ENCODE data around the gene CDC34.
"Not testable (repeated sequence)": the region's sequence is repeated elsewhere in the genome, so short reads cannot be mapped to it uniquely, and the experiment has no call there.

CDC34 gene

DNA sequence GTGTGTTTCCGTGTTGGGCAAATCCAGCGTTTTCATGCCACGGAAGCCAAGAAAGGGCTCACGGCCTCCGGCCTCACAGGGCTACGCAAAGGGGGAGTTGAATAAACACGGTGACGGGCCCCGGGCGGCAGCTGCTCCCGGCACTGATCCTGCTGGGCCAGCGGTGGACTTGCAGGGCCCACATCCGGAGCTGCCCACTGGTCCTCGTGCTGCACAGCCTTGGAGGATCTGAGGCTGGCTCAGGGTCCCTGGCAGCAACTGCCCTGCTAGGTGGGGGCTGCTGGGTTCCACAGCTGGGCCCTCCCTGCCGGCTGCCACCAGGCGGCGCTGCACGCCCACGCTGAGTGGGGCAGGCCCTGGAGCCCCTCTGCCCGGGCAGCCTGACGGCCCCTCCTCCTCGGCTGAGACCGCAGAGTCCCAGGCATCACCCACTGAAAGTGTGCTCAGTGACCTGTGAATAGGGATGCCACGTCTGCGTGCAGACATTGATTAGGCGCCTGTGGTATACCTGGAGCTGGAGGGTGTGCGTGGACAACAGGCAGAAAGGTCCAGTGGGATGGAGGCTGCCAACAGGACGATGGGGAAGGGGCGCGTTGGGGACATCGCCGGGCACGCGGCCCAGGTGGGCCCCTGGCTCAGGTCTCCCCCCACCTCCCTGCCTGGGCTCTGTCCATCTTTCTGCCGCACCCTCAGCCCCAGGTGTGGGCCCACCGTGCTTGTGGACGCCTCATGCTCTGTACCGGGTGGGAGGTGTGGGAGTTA is 52.9 kb downstream of the CDC34 start:
- Histone ChIP-seq H3K23ac (ENCODE audit: low read length in 2 of 2) (peak overlapping the region in 1 of 2 experiments; percentile 19), H3K18ac (ENCODE audit: low read depth in 1 of 2, low read length in 2 of 2) (peak overlapping the region in 1 of 2 experiments; percentile 26), H3K4me3 (ENCODE audit: insufficient read depth in 1 of 2, low read depth in 1 of 2, low read length in 2 of 2) (no peak overlapping the region), H3K4me1 (ENCODE audit: control insufficient read depth, insufficient read depth, low read depth, low read length) (peaks cover 76% of the 10 kb centered on the region), H3K36me3 (ENCODE audit: control insufficient read depth in 1 of 2, insufficient read depth in 2 of 2, low read depth in 1 of 2, low read length in 2 of 2) (peaks cover 28 to 61% of the 10 kb centered on the region in 2 experiments), H3K27ac (ENCODE audit: low read length, poor library complexity, severe bottlenecking) (no peak overlapping the region), H3K9me3 (ENCODE audit: control insufficient read depth, low read length) (no peaks in the 10 kb centered on the region), H2BK5ac (ENCODE audit: low read depth, low read length, poor library complexity, severe bottlenecking) (no peak overlapping the region), H3K79me1 (replicated peaks; ENCODE audit: low read length, poor library complexity, severe bottlenecking) (peaks cover 19% of the 10 kb centered on the region), H2BK15ac (ENCODE audit: low read depth, poor library complexity, severe bottlenecking) (no peak overlapping the region), H2BK12ac (ENCODE audit: low read length in 2 of 2) (no peak overlapping the region), H4K91ac (ENCODE audit: low read length) (peak overlapping the region; percentile 0), H4K8ac (ENCODE audit: low read length) (peak overlapping the region; percentile 48), H3K4me2 (ENCODE audit: low read length, poor library complexity, severe bottlenecking) (no peak overlapping the region), H3K4ac (ENCODE audit: low read depth in 1 of 2, low read length in 2 of 2) (peak overlapping the region in 1 of 2 experiments; percentile 6), H3K14ac (ENCODE audit: low read length in 2 of 2) (no peak overlapping the region), H3K9ac (ENCODE audit: low read length) (no peak overlapping the region), H2AK5ac (ENCODE audit: low read length, severe bottlenecking) (peak overlapping the region; percentile 50), H2BK120ac (ENCODE audit: low read depth, low read length) (no peak overlapping the region), H3K27me3 (ENCODE audit: control insufficient read depth in 1 of 2, insufficient read depth in 1 of 2, low read length in 2 of 2) (peaks cover 8 to 14% of the 10 kb centered on the region in 2 experiments), H2AFZ (ENCODE audit: low read depth, low read length) (no peak overlapping the region)
- peak; percentile 53 for DNase-seq
- WGBS = 54% methylated on average over 38 of the region's 38 CpGs

DNA sequence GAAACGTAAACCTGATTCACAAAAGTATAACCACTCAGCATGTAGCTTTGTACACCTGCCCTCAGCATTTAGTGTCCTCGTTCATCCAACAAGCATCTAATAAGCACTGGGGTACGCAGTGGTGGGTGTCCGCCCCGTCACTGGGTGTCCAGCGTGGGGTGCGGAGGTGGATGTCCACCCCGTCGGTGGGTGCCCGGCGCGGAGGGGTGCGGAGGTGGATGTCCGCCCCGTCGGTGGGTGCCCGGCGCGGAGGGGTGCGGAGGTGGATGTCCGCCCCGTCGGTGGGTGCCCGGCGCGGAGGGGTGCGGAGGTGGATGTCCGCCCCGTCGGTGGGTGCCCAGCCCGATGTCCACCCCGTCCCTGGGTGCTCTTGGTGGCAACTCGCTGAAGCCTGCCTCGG is 53.6 kb downstream of the CDC34 start:
- not testable (repeated sequence) for H3K9me3 ChIP-seq (ENCODE audit: control insufficient read depth, low read length); H3K18ac ChIP-seq (ENCODE audit: low read depth in 1 of 2, low read length in 2 of 2); DNase-seq; H3K27ac ChIP-seq (ENCODE audit: low read length, poor library complexity, severe bottlenecking); H3K23ac ChIP-seq (ENCODE audit: low read length in 2 of 2); H2AK5ac ChIP-seq (ENCODE audit: low read length, severe bottlenecking); H4K91ac ChIP-seq (ENCODE audit: low read length); H2BK15ac ChIP-seq (ENCODE audit: low read depth, poor library complexity, severe bottlenecking); H2BK120ac ChIP-seq (ENCODE audit: low read depth, low read length); H2AFZ ChIP-seq (ENCODE audit: low read depth, low read length); H2BK12ac ChIP-seq (ENCODE audit: low read length in 2 of 2); H3K14ac ChIP-seq (ENCODE audit: low read length in 2 of 2); H3K4me3 ChIP-seq (ENCODE audit: insufficient read depth in 1 of 2, low read depth in 1 of 2, low read length in 2 of 2); H2BK5ac ChIP-seq (ENCODE audit: low read depth, low read length, poor library complexity, severe bottlenecking); H4K8ac ChIP-seq (ENCODE audit: low read length); H3K9ac ChIP-seq (ENCODE audit: low read length); H3K4me2 ChIP-seq (ENCODE audit: low read length, poor library complexity, severe bottlenecking); H3K4ac ChIP-seq (ENCODE audit: low read depth in 1 of 2, low read length in 2 of 2)
- Histone ChIP-seq H3K79me1 (replicated peaks; ENCODE audit: low read length, poor library complexity, severe bottlenecking) (peaks cover 19% of the 10 kb centered on the region), H3K4me1 (ENCODE audit: control insufficient read depth, insufficient read depth, low read depth, low read length) (peaks cover 75% of the 10 kb centered on the region), H3K27me3 (ENCODE audit: control insufficient read depth in 1 of 2, insufficient read depth in 1 of 2, low read length in 2 of 2) (peaks cover 8 to 14% of the 10 kb centered on the region in 2 experiments), H3K36me3 (ENCODE audit: control insufficient read depth in 1 of 2, insufficient read depth in 2 of 2, low read depth in 1 of 2, low read length in 2 of 2) (peaks cover 24 to 53% of the 10 kb centered on the region in 2 experiments)
- 92% methylated on average over 27 of the region's 34 CpGs for whole genome bisulfite sequencing

GRCh38 chr19:585551-586110 is 54.1 kb downstream of the CDC34 start:
- Histone ChIP-seq H3K4me2 (ENCODE audit: low read length, poor library complexity, severe bottlenecking) (no peak overlapping the region), H3K9ac (ENCODE audit: low read length) (no peak overlapping the region), H2BK15ac (ENCODE audit: low read depth, poor library complexity, severe bottlenecking) (no peak overlapping the region), H3K23ac (ENCODE audit: low read length in 2 of 2) (no peak overlapping the region), H3K18ac (ENCODE audit: low read depth in 1 of 2, low read length in 2 of 2) (no peak overlapping the region), H4K91ac (ENCODE audit: low read length) (no peak overlapping the region), H2BK120ac (ENCODE audit: low read depth, low read length) (no peak overlapping the region), H3K14ac (ENCODE audit: low read length in 2 of 2) (no peak overlapping the region), H2BK12ac (ENCODE audit: low read length in 2 of 2) (no peak overlapping the region), H4K8ac (ENCODE audit: low read length) (no peak overlapping the region), H3K27ac (ENCODE audit: low read length, poor library complexity, severe bottlenecking) (no peak overlapping the region), H2AK5ac (ENCODE audit: low read length, severe bottlenecking) (no peak overlapping the region), H2BK5ac (ENCODE audit: low read depth, low read length, poor library complexity, severe bottlenecking) (no peak overlapping the region), H3K4me3 (ENCODE audit: insufficient read depth in 1 of 2, low read depth in 1 of 2, low read length in 2 of 2) (no peak overlapping the region), H2AFZ (ENCODE audit: low read depth, low read length) (no peak overlapping the region), H3K4ac (ENCODE audit: low read depth in 1 of 2, low read length in 2 of 2) (no peak overlapping the region), H3K27me3 (ENCODE audit: control insufficient read depth in 1 of 2, insufficient read depth in 1 of 2, low read length in 2 of 2) (peaks cover 8 to 15% of the 10 kb centered on the region in 2 experiments), H3K36me3 (ENCODE audit: control insufficient read depth in 1 of 2, insufficient read depth in 2 of 2, low read depth in 1 of 2, low read length in 2 of 2) (peaks cover 24 to 49% of the 10 kb centered on the region in 2 experiments), H3K9me3 (ENCODE audit: control insufficient read depth, low read length) (no peaks in the 10 kb centered on the region), H3K79me1 (replicated peaks; ENCODE audit: low read length, poor library complexity, severe bottlenecking) (peaks cover 20% of the 10 kb centered on the region), H3K4me1 (ENCODE audit: control insufficient read depth, insufficient read depth, low read depth, low read length) (peaks cover 75% of the 10 kb centered on the region)
- WGBS = 69% methylated on average over 8 of the region's 10 CpGs
- no peak for DNase-seq

DNA sequence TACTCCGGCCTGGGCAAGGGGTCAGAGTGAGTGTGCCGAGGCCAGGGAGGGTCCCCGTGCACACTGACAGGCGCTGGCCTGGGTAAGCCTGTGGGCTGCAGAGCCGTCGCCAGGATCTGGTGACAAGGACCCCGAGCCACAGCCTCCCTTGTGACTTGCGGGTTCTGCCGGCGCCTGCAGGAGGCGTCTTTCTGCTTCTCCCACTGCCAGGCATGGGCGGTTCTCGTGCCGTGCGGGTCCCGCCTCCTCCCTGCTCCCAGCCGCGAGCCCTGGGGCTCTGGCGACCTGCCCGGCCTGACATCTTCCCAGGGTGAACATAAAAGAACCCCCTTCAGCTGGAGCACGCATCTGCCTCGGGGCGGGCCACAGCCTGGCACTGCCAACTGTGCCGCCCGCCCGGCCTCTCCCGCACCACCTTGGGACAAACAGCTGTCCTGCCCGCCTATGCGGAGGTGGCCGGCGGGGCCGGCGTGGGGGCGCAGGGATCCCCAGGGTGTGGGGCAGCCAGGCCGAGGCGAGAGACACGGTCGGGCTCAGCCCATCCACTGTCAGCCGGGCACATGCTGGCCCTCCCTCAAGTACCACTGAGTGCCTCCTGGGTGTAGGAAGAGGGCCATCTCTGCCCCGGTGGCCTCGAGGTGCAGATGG is 56.7 kb downstream of the CDC34 start:
- Histone ChIP-seq H2BK12ac (ENCODE audit: low read length in 2 of 2) (peak overlapping the region in 1 of 2 experiments; percentile 69), H2BK120ac (ENCODE audit: low read depth, low read length) (no peak overlapping the region), H2AFZ (ENCODE audit: low read depth, low read length) (no peak overlapping the region), H2BK15ac (ENCODE audit: low read depth, poor library complexity, severe bottlenecking) (no peak overlapping the region), H3K27me3 (ENCODE audit: control insufficient read depth in 1 of 2, insufficient read depth in 1 of 2, low read length in 2 of 2) (peaks cover 14 to 41% of the 10 kb centered on the region in 2 experiments), H3K4me2 (ENCODE audit: low read length, poor library complexity, severe bottlenecking) (peak overlapping the region; percentile 23), H3K18ac (ENCODE audit: low read depth in 1 of 2, low read length in 2 of 2) (peak overlapping the region; percentile 6 to 63), H3K23ac (ENCODE audit: low read length in 2 of 2) (no peak overlapping the region), H3K27ac (ENCODE audit: low read length, poor library complexity, severe bottlenecking) (no peak overlapping the region), H3K36me3 (ENCODE audit: control insufficient read depth in 1 of 2, insufficient read depth in 2 of 2, low read depth in 1 of 2, low read length in 2 of 2) (peaks cover 7 to 25% of the 10 kb centered on the region in 2 experiments), H4K91ac (ENCODE audit: low read length) (no peak overlapping the region), H2AK5ac (ENCODE audit: low read length, severe bottlenecking) (no peak overlapping the region), H3K9ac (ENCODE audit: low read length) (no peak overlapping the region), H3K4me1 (ENCODE audit: control insufficient read depth, insufficient read depth, low read depth, low read length) (peaks cover 70% of the 10 kb centered on the region), H3K14ac (ENCODE audit: low read length in 2 of 2) (no peak overlapping the region), H3K4me3 (ENCODE audit: insufficient read depth in 1 of 2, low read depth in 1 of 2, low read length in 2 of 2) (no peak overlapping the region), H3K79me1 (replicated peaks; ENCODE audit: low read length, poor library complexity, severe bottlenecking) (peaks cover 14% of the 10 kb centered on the region), H3K9me3 (ENCODE audit: control insufficient read depth, low read length) (no peaks in the 10 kb centered on the region), H2BK5ac (ENCODE audit: low read depth, low read length, poor library complexity, severe bottlenecking) (peak overlapping the region; percentile 12), H4K8ac (ENCODE audit: low read length) (peak overlapping the region; percentile 8), H3K4ac (ENCODE audit: low read depth in 1 of 2, low read length in 2 of 2) (peak overlapping the region in 1 of 2 experiments; percentile 62)
- DNase-seq = peak; percentile 81
- WGBS = 36% methylated on average over 41 of the region's 41 CpGs
